A549 (cell line): ENCODE data around the gene NFIX.

Experiments used
- CBX8 ChIP-seq: fragments of 200-600 bp; sonication (generic); IDR thresholded peaks from 2 replicates; pipeline ENCODE4 v1.6.1; 2016
- CTCF ChIP-seq: fragments of >200 bp; sonication (Bioruptor Twin); formaldehyde crosslinking; IDR thresholded peaks from 3 replicates; pipeline ENCODE4 v1.5.1; 2016
- MAX ChIP-seq: IDR thresholded peaks from 2 replicates; pipeline ENCODE4 v1.6.1; 2012
- MYC ChIP-seq: IDR thresholded peaks from 2 replicates; pipeline ENCODE4 v1.6.1; 2012; ENCODE audit warnings: mild to moderate bottlenecking, inconsistent platforms, low read length, improper control_type of control experiment, borderline replicate concordance
- POLR2A ChIP-seq: IDR thresholded peaks from 2 replicates; pipeline ENCODE4 v1.6.1; 2012; ENCODE audit warnings: mild to moderate bottlenecking, low read length
- POLR2AphosphoS2 ChIP-seq: conservative IDR thresholded peaks from 2 replicates; pipeline ENCODE4 v1.6.1; 2012; ENCODE audit warnings: low read length, improper control_type of control experiment, inconsistent platforms
- RFX5 ChIP-seq: fragments of 450-650 bp; IDR thresholded peaks from 2 replicates; pipeline ENCODE4 v1.7.1; 2014; ENCODE audit warnings: antibody characterized with exemption, mild to moderate bottlenecking, moderate library complexity
- RNF2 ChIP-seq: fragments of 200-600 bp; sonication (generic); IDR thresholded peaks from 2 replicates; pipeline ENCODE4 v1.6.1; 2016; ENCODE audit warnings: low read depth, mild to moderate bottlenecking, antibody characterized with exemption, moderate library complexity, borderline replicate concordance
- SREBF2 ChIP-seq: fragments of 450-650 bp; IDR thresholded peaks from 2 replicates; pipeline ENCODE4 v1.6.1; 2014; ENCODE audit warnings: mild to moderate bottlenecking, moderate library complexity
- TP53 ChIP-seq: fragments of 250-450 bp; sonication (Bioruptor Pico); IDR thresholded peaks from 2 replicates; pipeline ENCODE4 v1.5.0; 2021; ENCODE audit warnings: mild to moderate bottlenecking, moderate library complexity
- USF2 ChIP-seq: fragments of 450-650 bp; IDR thresholded peaks from 2 replicates; pipeline ENCODE4 v1.6.1; 2014; ENCODE audit warnings: antibody characterized with exemption

- TF ChIP-seq RNF2 (no peak), POLR2A (no peak), CTCF (no peak), TP53 (CRISPR knock-in tag) (no peak), RFX5 (no peak), MAX (no peak), USF2 (no peak), POLR2AphosphoS2 (no peak), SREBF2 (no peak), MYC (no peak), CBX8 (no peak)
Observed at GRCh38 chr19:13031917-13032623, 36.8 kb downstream of the NFIX start.
